HepG2 (cell line): ENCODE results near the gene TOLLIP. TPM values are rescaled to one million over a fixed set of nuclear protein-coding genes. Genes with fewer than 3 reads are reported as not detected.

Experiments used
- ATAC-seq: fragments of 200-7000 bp; cut with Tn5 transposase; 3 replicates; pipeline ENCODE4 v1.9.1; 2020; ENCODE audit warnings: mild to moderate bottlenecking, moderate library complexity
- BruUV-seq: library from RNA; stranded (reverse); fragments of 400-500 nt; replicated peaks from 2 replicates; lab custom pipeline; 2021; lab: Mats Ljungman, UMichigan
- CTCF ChIA-PET: fragments of 300-600 bp; formaldehyde crosslinking; extraction: SDS; loops from one replicate; lab custom pipeline; 2021; ENCODE audit warnings: low total read pairs, inconsistent platforms, low intra/inter-chr PET ratio; lab: Yijun Ruan, JAX
- POLR2A ChIA-PET: fragments of 350-600 bp; sonication (Branson Sonifier 250); formaldehyde crosslinking; loops from one replicate; lab custom pipeline; 2020; ENCODE audit warnings: antibody characterized with exemption, inconsistent platforms; lab: Yijun Ruan, JAX
- DNase-seq: peaks from one replicate; pipeline ENCODE4 v3.0.0-alpha.2; 2015; ENCODE audit warnings: low spot score
- FAIRE-seq: peaks from 3 replicates; lab custom pipeline; 2011; peaks lifted over from hg19 to GRCh38; lab: Jason Lieb, UNC
- H2AFZ ChIP-seq: one replicate; pipeline ENCODE4 v1.6.1; 2011; ENCODE audit warnings: low read length, inconsistent platforms
- H3K27ac ChIP-seq: fragments of 300-600 bp; 3 replicates; pipeline ENCODE4 v1.8.0; 2011; ENCODE audit warnings: mixed run types, mild to moderate bottlenecking, mixed read lengths, low read length, inconsistent platforms; ENCODE audit not compliant: insufficient read depth; ENCODE audit errors: extremely low read length
- H3K27me3 ChIP-seq, 2 experiments: fragments of 200-600 bp in 1 of 2; 2 replicates in 1 of 2; 3 replicates in 1 of 2; pipeline versions ENCODE4 v1.6.0 to v1.8.0; 2011; ENCODE audit warnings: low read length in 2 of 2, mild to moderate bottlenecking in 2 of 2, moderate library complexity in 2 of 2, inconsistent platforms in 1 of 2; ENCODE audit not compliant: insufficient read depth in 2 of 2, control insufficient read depth in 1 of 2
- H3K36me3 ChIP-seq, 2 experiments: fragments of 200-600 bp in 1 of 2; replicated peaks in 1 of 2; 2 replicates in 1 of 2; 3 replicates in 1 of 2; pipeline versions ENCODE4 v1.5.1 to v1.8.0; 2011; ENCODE audit warnings: low read length in 2 of 2, inconsistent platforms in 1 of 2; ENCODE audit not compliant: insufficient read depth in 2 of 2, control insufficient read depth in 1 of 2
- H3K4me1 ChIP-seq: 2 replicates; pipeline ENCODE4 v1.5.1; 2012; ENCODE audit warnings: low read length, inconsistent platforms; ENCODE audit not compliant: insufficient read depth
- H3K4me2 ChIP-seq: 2 replicates; pipeline ENCODE4 v1.6.0; 2011; ENCODE audit warnings: low read depth, low read length, inconsistent platforms
- H3K4me3 ChIP-seq, 3 experiments: fragments of 200-600 bp in 1 of 3; sonication (generic), shearing (Covaris generic) in 1 of 3; replicated peaks in 1 of 3; 2 replicates each; pipeline ENCODE4 v1.5.1; 2011 to 2016; ENCODE audit warnings: low read length in 3 of 3, inconsistent platforms in 2 of 3, low read depth in 2 of 3, mild to moderate bottlenecking in 2 of 3, control low read depth in 1 of 3, mixed read lengths in 1 of 3; ENCODE audit not compliant: insufficient read depth in 1 of 3
- H3K79me2 ChIP-seq: one replicate; pipeline ENCODE4 v1.6.1; 2011; ENCODE audit warnings: low read length, inconsistent platforms; ENCODE audit not compliant: insufficient read depth
- H3K9ac ChIP-seq: 2 replicates; pipeline ENCODE4 v1.6.0; 2011; ENCODE audit warnings: mild to moderate bottlenecking, low read depth, low read length, inconsistent platforms; ENCODE audit not compliant: insufficient read depth
- H3K9me3 ChIP-seq: 2 replicates; pipeline ENCODE4 v1.5.1; 2012; ENCODE audit warnings: mild to moderate bottlenecking, low read length
- H4K20me1 ChIP-seq: 2 replicates; pipeline ENCODE4 v1.6.0; 2011; ENCODE audit warnings: inconsistent platforms, mild to moderate bottlenecking, low read length, moderate library complexity; ENCODE audit not compliant: insufficient read depth
- GABPB1 ChIP-seq: IDR thresholded peaks from 2 replicates; pipeline ENCODE4 v1.6.1; 2016; ENCODE audit warnings: mild to moderate bottlenecking, missing genetic modification reagents, moderate library complexity, missing compliant biosample characterization
- MED1 ChIP-seq: sonication (generic); formaldehyde crosslinking; IDR thresholded peaks from 2 replicates; pipeline ENCODE4 v1.4.0; 2020; ENCODE audit warnings: missing genetic modification reagents
- NCOR1 ChIP-seq: fragments of 200-600 bp; sonication (generic); IDR thresholded peaks from 2 replicates; pipeline ENCODE4 v1.7.0; 2017; ENCODE audit warnings: antibody characterized with exemption, low read length, borderline replicate concordance
- NFYC ChIP-seq: IDR thresholded peaks from 2 replicates; pipeline ENCODE4 v1.6.1; 2016; ENCODE audit warnings: missing genetic modification reagents, missing compliant biosample characterization
- REPIN1 ChIP-seq: sonication (generic); formaldehyde crosslinking; IDR thresholded peaks from 2 replicates; pipeline ENCODE4 v1.8.0; 2022; ENCODE audit warnings: missing genetic modification reagents, low read depth, mild to moderate bottlenecking, borderline replicate concordance
- ZNF12 ChIP-seq: sonication (generic); formaldehyde crosslinking; IDR thresholded peaks from 2 replicates; pipeline ENCODE4 v1.5.0; 2020; ENCODE audit warnings: missing genetic modification reagents
- ZNF260 ChIP-seq: sonication (generic); formaldehyde crosslinking; IDR thresholded peaks from 2 replicates; pipeline ENCODE4 v1.4.0; 2020; ENCODE audit warnings: missing genetic modification reagents, low read depth, mild to moderate bottlenecking, borderline replicate concordance
- ZNF33B ChIP-seq: sonication (generic); formaldehyde crosslinking; IDR thresholded peaks from 2 replicates; pipeline ENCODE4 v1.5.1; 2020; ENCODE audit warnings: mild to moderate bottlenecking, missing genetic modification reagents
- ZNF451 ChIP-seq: sonication (generic); formaldehyde crosslinking; IDR thresholded peaks from 2 replicates; pipeline ENCODE4 v1.5.0; 2020; ENCODE audit warnings: mild to moderate bottlenecking, missing genetic modification reagents
- ZNF589 ChIP-seq: sonication (generic); formaldehyde crosslinking; conservative IDR thresholded peaks from 2 replicates; pipeline ENCODE4 v1.8.0; 2022; ENCODE audit warnings: mild to moderate bottlenecking, moderate library complexity, missing genetic modification reagents
- ZNF768 ChIP-seq: sonication (generic); formaldehyde crosslinking; IDR thresholded peaks from 2 replicates; pipeline ENCODE4 v1.4.0; 2020; ENCODE audit warnings: missing genetic modification reagents
- WGBS: methylation state at CpG from one replicate; pipeline ENCODE4 v1.1.6; 2017; ENCODE audit warnings: low lambda C conversion rate; 5-methylcytosine and 5-hydroxymethylcytosine counted together
- in situ Hi-C: cut with HindIII; loops from 2 replicates; pipeline ENCODE4 v1.10.0; 2017; ENCODE audit warnings: low pct_unique_long_range_greater_than_20kb; ENCODE audit not compliant: extremely low pct_ligation_motif_present
- intact Hi-C: fragments of 100-400 bp; cut with micrococcal nuclease; formaldehyde crosslinking; loops from one replicate; pipeline ENCODE4 v1.10.0; 2022; ENCODE audit not compliant: unreplicated experiment
- polyA plus RNA-seq, 8 experiments: library from polyadenylated mRNA; depleted of rRNA in 3 of 8; stranded (reverse) in 7 of 8; unstranded in 1 of 8; fragments of >200 nt; fragmentation: Illumina TruSeq in 4 of 8; extraction: Trizol in 4 of 8; gene quantifications; 2 replicates each; pipeline versions ENCODE4 v1.2.1 to v1.2.3, GENCODE V29; 2011 to 2016; ENCODE audit warnings: low read depth in 4 of 8, missing spikeins in 1 of 8, mixed read lengths in 1 of 8; ENCODE audit not compliant: insufficient read depth in 1 of 8
- total RNA-seq, 5 experiments: library from RNA; depleted of rRNA; stranded (reverse); fragments of >200 nt; fragmentation: Illumina TruSeq; extraction: Trizol; gene quantifications; 2 replicates each; pipeline ENCODE4 v1.2.3, GENCODE V29; 2016; ENCODE audit warnings: low read depth in 1 of 5
- TF ChIP-seq, protein P1 (sequence below): IDR thresholded peaks from 2 replicates; pipeline ENCODE4 v1.6.1; 2016
- TF ChIP-seq, protein P2 (sequence below): sonication (generic); formaldehyde crosslinking; IDR thresholded peaks from 2 replicates; pipeline ENCODE4 v1.8.0; 2022; ENCODE audit warnings: missing genetic modification reagents, mild to moderate bottlenecking, moderate library complexity, borderline replicate concordance

TOLLIP gene
- total and polyA plus RNA-seq, 2 of the 13 experiments (the other 11 are each of a cell fraction or from before 2014, with no cell fraction given), result 25.9 to 47.5 TPM

DNA sequence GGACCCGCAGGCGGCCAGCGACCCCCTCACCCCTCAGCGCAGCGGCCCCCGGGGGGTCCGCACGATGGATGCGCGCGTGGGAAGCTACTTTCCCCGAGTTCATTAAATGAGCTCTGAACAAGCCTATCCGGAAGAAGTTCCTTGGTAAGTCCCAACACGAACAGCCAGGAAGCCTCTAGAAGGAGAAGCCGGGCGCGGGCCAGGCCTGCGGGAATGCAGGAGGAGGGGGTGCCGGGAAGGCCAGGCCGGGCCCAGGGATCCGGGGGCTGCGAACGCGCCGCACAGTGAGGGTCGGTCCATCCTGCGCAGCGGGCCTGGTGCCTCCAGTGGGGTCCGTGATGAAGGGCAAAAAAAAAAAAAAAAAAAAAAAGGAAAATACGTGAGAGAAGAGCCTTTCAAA lies 36.9 kb downstream of the TOLLIP start:
- BruUV-seq, result no TSS peak
- no peak overlapping the region for H2AFZ ChIP-seq
- FAIRE-seq (no peak), DNase-seq (no peak), ATAC-seq (no peak)
- no peaks in the 10 kb centered on the region for H3K79me2 ChIP-seq
- peaks cover 10 to 28% of the 10 kb centered on the region in 2 experiments; a peak in 4 of 5 replicates for H3K36me3 ChIP-seq
- ChIA-PET POLR2A (no interaction called here), CTCF (no interaction called here)
- peaks cover 2% of the 10 kb centered on the region; the same call in 1 of the 2 replicates for H4K20me1 ChIP-seq
- in situ Hi-C loops (no loop called here), intact Hi-C loops (no loop called here)
- no peaks in the 10 kb centered on the region for H3K27me3 ChIP-seq
- no peaks in the 10 kb centered on the region for H3K9me3 ChIP-seq
- TF ChIP-seq NCOR1, result no peak
- TF ChIP-seq, protein P1, sequence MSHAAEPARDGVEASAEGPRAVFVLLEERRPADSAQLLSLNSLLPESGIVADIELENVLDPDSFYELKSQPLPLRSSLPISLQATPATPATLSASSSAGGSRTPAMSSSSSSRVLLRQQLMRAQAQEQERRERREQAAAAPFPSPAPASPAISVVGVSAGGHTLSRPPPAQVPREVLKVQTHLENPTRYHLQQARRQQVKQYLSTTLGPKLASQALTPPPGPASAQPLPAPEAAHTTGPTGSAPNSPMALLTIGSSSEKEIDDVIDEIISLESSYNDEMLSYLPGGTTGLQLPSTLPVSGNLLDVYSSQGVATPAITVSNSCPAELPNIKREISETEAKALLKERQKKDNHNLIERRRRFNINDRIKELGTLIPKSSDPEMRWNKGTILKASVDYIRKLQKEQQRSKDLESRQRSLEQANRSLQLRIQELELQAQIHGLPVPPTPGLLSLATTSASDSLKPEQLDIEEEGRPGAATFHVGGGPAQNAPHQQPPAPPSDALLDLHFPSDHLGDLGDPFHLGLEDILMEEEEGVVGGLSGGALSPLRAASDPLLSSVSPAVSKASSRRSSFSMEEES (CRISPR knock-in tag), result no peak
- no peak for TF ChIP-seq MED1 (CRISPR knock-in tag)
- TF ChIP-seq, protein P2, sequence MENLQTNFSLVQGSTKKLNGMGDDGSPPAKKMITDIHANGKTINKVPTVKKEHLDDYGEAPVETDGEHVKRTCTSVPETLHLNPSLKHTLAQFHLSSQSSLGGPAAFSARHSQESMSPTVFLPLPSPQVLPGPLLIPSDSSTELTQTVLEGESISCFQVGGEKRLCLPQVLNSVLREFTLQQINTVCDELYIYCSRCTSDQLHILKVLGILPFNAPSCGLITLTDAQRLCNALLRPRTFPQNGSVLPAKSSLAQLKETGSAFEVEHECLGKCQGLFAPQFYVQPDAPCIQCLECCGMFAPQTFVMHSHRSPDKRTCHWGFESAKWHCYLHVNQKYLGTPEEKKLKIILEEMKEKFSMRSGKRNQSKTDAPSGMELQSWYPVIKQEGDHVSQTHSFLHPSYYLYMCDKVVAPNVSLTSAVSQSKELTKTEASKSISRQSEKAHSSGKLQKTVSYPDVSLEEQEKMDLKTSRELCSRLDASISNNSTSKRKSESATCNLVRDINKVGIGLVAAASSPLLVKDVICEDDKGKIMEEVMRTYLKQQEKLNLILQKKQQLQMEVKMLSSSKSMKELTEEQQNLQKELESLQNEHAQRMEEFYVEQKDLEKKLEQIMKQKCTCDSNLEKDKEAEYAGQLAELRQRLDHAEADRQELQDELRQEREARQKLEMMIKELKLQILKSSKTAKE (CRISPR knock-in tag), result no peak
- TF ChIP-seq ZNF260 (CRISPR knock-in tag), result no peak
- TF ChIP-seq ZNF589 (CRISPR knock-in tag), result no peak
- TF ChIP-seq GABPB1 (CRISPR knock-in tag), result no peak
- TF ChIP-seq ZNF768 (CRISPR knock-in tag), result no peak
- no peak for TF ChIP-seq REPIN1 (CRISPR knock-in tag)
- TF ChIP-seq ZNF12, result no peak
- no peak for TF ChIP-seq NFYC
- no peak for TF ChIP-seq ZNF33B (CRISPR knock-in tag)
- TF ChIP-seq ZNF451 (CRISPR knock-in tag), result no peak
- no peaks in the 10 kb centered on the region for H3K4me1 ChIP-seq
- H3K9ac ChIP-seq, result no peak overlapping the region
- H3K4me2 ChIP-seq, result no peak overlapping the region
- H3K27ac ChIP-seq, result no peak overlapping the region
- 97% methylated on average over 30 of the region's 30 CpGs for WGBS
- H3K4me3 ChIP-seq, result no peak overlapping the region
